ENCODE measurements around the gene FAN1.

- TF ChIP-seq CTCF (IDR thresholded peaks at IDR 0.05) (no peak), POLR2A (IDR thresholded peaks at IDR 0.05) (no peak)
Measured at GRCh38 chr15:30878515-30878914, 25.2 kb upstream of the FAN1 start.
